MM.1S (cell line): ENCODE measurements around the gene FBXO40.

Source experiments
- DNase-seq: peaks from one replicate; pipeline ENCODE4 v3.0.0-alpha.2; 2015
- H2AFZ ChIP-seq: fragments of 300-600 bp; sonication (generic); 2 replicates; pipeline ENCODE4 v1.6.0; 2016; ENCODE audit warnings: antibody characterized with exemption, low read length
- H3F3A ChIP-seq: fragments of 300-600 bp; sonication (generic); 2 replicates; pipeline ENCODE4 v1.6.1; 2016; ENCODE audit warnings: mild to moderate bottlenecking, antibody characterized with exemption, low read length, moderate library complexity, mixed read lengths; ENCODE audit not compliant: insufficient read depth
- H3K27ac ChIP-seq: fragments of 300-600 bp; sonication (generic); 2 replicates; pipeline ENCODE4 v1.5.1; 2016; ENCODE audit warnings: mild to moderate bottlenecking, low read length
- H3K27me3 ChIP-seq: fragments of 300-600 bp; sonication (generic); replicated peaks from 2 replicates; pipeline ENCODE4 v1.6.0; 2016; ENCODE audit warnings: low read length; ENCODE audit not compliant: insufficient read depth
- H3K36me3 ChIP-seq: fragments of 300-600 bp; sonication (generic); replicated peaks from 2 replicates; pipeline ENCODE4 v1.6.1; 2016; ENCODE audit warnings: mild to moderate bottlenecking, low read length, mixed read lengths; ENCODE audit not compliant: insufficient read depth
- H3K4me1 ChIP-seq: fragments of 300-600 bp; sonication (generic); 2 replicates; pipeline ENCODE4 v1.6.1; 2016; ENCODE audit warnings: low read length, mixed read lengths
- H3K4me2 ChIP-seq: fragments of 300-600 bp; sonication (generic); 2 replicates; pipeline ENCODE4 v1.6.0; 2016; ENCODE audit warnings: low read depth, low read length
- H3K4me3 ChIP-seq: fragments of 300-600 bp; sonication (generic); 2 replicates; pipeline ENCODE4 v1.5.1; 2016; ENCODE audit warnings: low read length, mixed read lengths
- H3K79me2 ChIP-seq: fragments of 300-600 bp; sonication (generic); 2 replicates; pipeline ENCODE4 v1.6.1; 2016; ENCODE audit warnings: mixed run types, low read length, mixed read lengths
- H3K9ac ChIP-seq: fragments of 300-600 bp; sonication (generic); 2 replicates; pipeline ENCODE4 v1.6.1; 2016; ENCODE audit warnings: low read length, mixed read lengths
- H3K9me2 ChIP-seq: fragments of 300-600 bp; sonication (generic); replicated peaks from 2 replicates; pipeline ENCODE4 v1.6.1; 2016; ENCODE audit warnings: mild to moderate bottlenecking, low read length, mixed read lengths; ENCODE audit not compliant: insufficient read depth
- H3K9me3 ChIP-seq: fragments of 300-600 bp; sonication (generic); replicated peaks from 2 replicates; pipeline ENCODE4 v1.6.1; 2016; ENCODE audit warnings: mild to moderate bottlenecking, low read length, mixed read lengths; ENCODE audit not compliant: insufficient read depth
- H4K20me1 ChIP-seq: fragments of 300-600 bp; sonication (generic); 2 replicates; pipeline ENCODE4 v1.6.1; 2016; ENCODE audit warnings: mild to moderate bottlenecking, low read length, moderate library complexity, mixed read lengths; ENCODE audit not compliant: insufficient read depth
- CTCF ChIP-seq: fragments of 300-600 bp; sonication (generic); IDR thresholded peaks from 2 replicates; pipeline ENCODE4 v1.5.1; 2016; ENCODE audit warnings: antibody characterized with exemption, low read length, mixed read lengths
- EZH2 ChIP-seq: fragments of 300-600 bp; sonication (generic); optimal IDR thresholded peaks from 2 replicates; pipeline ENCODE3; 2017; ENCODE audit warnings: low read depth, mild to moderate bottlenecking, antibody characterized with exemption, low read length, mixed read lengths
- EZH2phosphoT487 ChIP-seq: fragments of 300-600 bp; sonication (generic); IDR thresholded peaks from 2 replicates; pipeline ENCODE4 v1.6.1; 2018; ENCODE audit warnings: antibody characterized with exemption, low read length

FBXO40 gene

DNA sequence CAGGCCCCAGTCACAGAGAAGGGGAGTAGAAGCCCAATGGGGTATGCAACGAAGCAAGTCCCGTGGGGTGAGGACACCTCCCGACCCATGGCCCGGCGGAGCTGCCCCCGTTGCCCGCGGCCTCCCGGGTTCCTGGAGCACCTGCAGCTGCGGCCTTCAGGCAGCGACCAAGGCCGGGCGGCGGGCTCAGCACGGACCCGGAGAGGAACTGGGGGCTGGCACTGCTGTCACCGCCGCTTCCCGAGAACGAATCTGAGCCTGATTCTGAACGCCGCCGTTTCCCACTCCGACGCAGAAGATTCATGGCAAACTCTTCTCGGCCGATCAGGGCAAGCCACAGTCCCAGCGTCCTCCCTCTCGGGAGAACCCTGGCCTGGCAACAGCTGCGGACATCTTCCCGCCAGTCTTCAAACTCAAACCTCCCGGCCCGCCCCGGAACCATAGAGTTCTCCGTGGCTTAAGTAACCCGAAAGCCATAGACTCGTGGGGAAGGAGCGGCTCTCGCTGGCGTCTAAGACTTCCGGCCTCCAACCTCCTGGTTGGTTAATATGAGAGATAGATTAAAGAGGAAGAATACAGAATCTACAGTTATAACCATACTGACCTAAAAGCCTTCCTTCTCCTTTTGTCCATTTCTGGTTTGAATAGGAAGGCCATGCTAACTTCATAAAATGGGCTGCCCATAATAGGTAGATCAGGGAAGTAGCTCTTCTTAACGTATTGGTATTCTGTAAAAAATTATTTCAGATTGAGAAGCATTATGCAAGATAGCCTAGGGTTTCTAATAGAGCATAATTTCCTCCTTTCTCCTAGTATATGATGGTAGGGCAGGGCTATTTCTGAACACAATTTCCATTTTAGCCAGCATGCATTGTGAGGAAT, 47.4 kb upstream of the FBXO40 start, which contains the start of gene POLQ:
Gene POLQ (minus strand): TSS at position 415 of the 882 bp plus-strand sequence. CDS start 111 bp downstream, at position 304.
- H3K9me3 ChIP-seq, result no peaks in the 10 kb centered on the region
- DNase-seq, result peak; percentile 98
- peak within 1 kb of the TSS; percentile 84 for H3K9ac ChIP-seq
- peak within 1 kb of the TSS; percentile 72 for H3K27ac ChIP-seq
- H3K4me3 ChIP-seq, result peak within 1 kb of the TSS; percentile 94
- H3K27me3 ChIP-seq, result no peaks in the 10 kb centered on the region
- peak within 1 kb of the TSS; percentile 98 for H3K4me2 ChIP-seq
- H3K4me1 ChIP-seq, result peaks cover 20% of the 10 kb centered on the region
- H2AFZ ChIP-seq, result peak within 1 kb of the TSS; percentile 98
- TF ChIP-seq EZH2phosphoT487 (no peak), CTCF (no peak), EZH2 (no peak)
- H3K36me3 ChIP-seq, result peaks cover 5% of the 10 kb centered on the region; the same call in 1 of the 2 replicates
- H3F3A ChIP-seq, result peaks cover 32% of the 10 kb centered on the region
- H4K20me1 ChIP-seq, result no peaks in the 10 kb centered on the region
- peaks cover 50% of the 10 kb centered on the region for H3K79me2 ChIP-seq
- H3K9me2 ChIP-seq, result no peaks in the 10 kb centered on the region

DNA sequence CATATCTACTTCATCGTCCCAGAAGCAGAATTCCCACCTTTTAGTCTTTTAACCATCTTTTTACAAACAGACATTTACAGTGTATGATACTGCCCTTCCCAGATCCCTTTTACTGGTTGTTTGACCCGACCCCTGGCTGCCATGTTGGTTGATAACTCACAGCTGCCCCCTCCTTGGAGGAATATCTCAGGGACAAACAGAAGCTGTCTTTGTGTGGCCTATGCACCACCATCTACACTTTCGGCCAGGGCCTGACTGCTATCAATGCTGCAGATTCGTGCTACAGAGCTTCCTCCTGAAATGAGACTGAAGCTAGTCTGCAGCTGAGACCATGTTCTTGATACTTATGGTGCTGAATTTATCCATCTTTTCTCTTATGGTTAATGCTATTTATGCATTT, 40.8 kb upstream of the FBXO40 start:
- H3K9me2 ChIP-seq, result no peaks in the 10 kb centered on the region
- no peak overlapping the region for H3K4me3 ChIP-seq
- H3K27ac ChIP-seq, result no peak overlapping the region
- no peak for DNase-seq
- no peaks in the 10 kb centered on the region for H3K27me3 ChIP-seq
- peaks cover 22% of the 10 kb centered on the region for H3F3A ChIP-seq
- no peaks in the 10 kb centered on the region for H3K36me3 ChIP-seq
- H3K9ac ChIP-seq, result no peak overlapping the region
- H4K20me1 ChIP-seq, result no peaks in the 10 kb centered on the region
- H3K9me3 ChIP-seq, result no peaks in the 10 kb centered on the region
- TF ChIP-seq EZH2phosphoT487, result no peak
- TF ChIP-seq CTCF, result no peak
- TF ChIP-seq EZH2, result no peak
- no peaks in the 10 kb centered on the region for H3K79me2 ChIP-seq
- H3K4me2 ChIP-seq, result no peak overlapping the region
- H2AFZ ChIP-seq, result no peak overlapping the region
- H3K4me1 ChIP-seq, result peaks cover 9% of the 10 kb centered on the region

DNA sequence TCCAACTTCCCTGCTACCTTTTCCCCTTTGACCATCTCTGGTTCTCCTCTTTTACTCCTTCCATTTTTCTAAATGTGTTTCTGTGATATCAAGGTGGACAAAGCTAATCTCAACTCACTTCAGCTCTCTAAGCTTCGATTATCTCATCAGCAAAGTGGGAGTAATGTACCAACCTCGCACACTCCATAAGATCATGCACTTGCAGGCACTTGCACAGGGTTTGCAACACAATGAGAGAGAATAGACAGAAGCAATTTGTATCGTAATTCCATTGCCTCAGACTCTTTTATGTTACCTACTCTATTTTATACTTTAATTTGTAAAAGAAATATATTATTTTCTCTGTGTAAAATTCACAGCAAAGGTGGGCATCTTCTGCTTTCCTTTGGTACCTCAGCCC, 40.4 kb upstream of the FBXO40 start:
- TF ChIP-seq EZH2phosphoT487, result no peak
- no peak for TF ChIP-seq CTCF
- no peak for TF ChIP-seq EZH2
- Histone ChIP-seq H2AFZ (no peak overlapping the region), H3K27me3 (no peaks in the 10 kb centered on the region), H3K27ac (no peak overlapping the region), H3K9me2 (no peaks in the 10 kb centered on the region), H3K36me3 (no peaks in the 10 kb centered on the region), H3K4me3 (no peak overlapping the region), H3K9ac (no peak overlapping the region), H3K79me2 (no peaks in the 10 kb centered on the region), H3K4me2 (no peak overlapping the region), H3F3A (peaks cover 19% of the 10 kb centered on the region), H4K20me1 (no peaks in the 10 kb centered on the region), H3K9me3 (no peaks in the 10 kb centered on the region), H3K4me1 (peaks cover 9% of the 10 kb centered on the region)
- no peak for DNase-seq
